Activated T-cell treated with anti-CD3 and anti-CD28 coated beads for 1 hour (primary cell): ENCODE measurements around the gene CRACR2B.

Experiments
- DNase-seq: peaks from one replicate; pipeline ENCODE4 v3.0.0-alpha.2; 2020; ENCODE audit warnings: low read depth

Gene CRACR2B

GRCh38 chr11:868802-869201, 41.1 kb downstream of the CRACR2B start:
- DNase-seq: no peak

GRCh38 chr11:869399-870126, 41.8 kb downstream of the CRACR2B start:
- DNase-seq: no peak

GRCh38 chr11:870127-870413, 42.4 kb downstream of the CRACR2B start:
- DNase-seq: no peak

- DNase-seq: no peak
Measured at GRCh38 chr11:870418-870817, 42.7 kb downstream of the CRACR2B start.

GRCh38 chr11:871472-871871, 43.8 kb downstream of the CRACR2B start:
- no peak for DNase-seq

DNA sequence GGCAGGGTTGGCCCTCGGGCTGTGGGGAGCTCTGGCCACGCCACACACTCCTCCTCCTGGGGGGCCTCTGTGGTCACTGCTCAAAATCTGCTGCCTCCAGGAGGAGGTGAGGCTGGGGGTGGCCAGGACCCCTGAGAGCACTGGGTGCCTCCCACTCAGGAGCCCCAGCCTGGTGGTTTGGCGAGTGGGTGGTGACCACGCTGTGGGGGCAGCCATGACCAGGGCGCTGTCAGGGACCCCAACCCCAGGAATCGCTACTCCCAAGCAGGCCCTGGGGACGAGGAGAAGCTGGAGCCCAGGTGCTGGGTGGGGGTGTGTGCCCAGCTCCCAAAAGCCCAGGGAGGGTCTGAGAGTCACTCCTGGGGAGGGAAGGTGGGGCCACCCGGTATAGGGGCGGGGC, 45.1 kb downstream of the CRACR2B start:
- no peak for DNase-seq

- DNase-seq: no peak
Measured at GRCh38 chr11:873706-874105, 46.0 kb downstream of the CRACR2B start.

DNA sequence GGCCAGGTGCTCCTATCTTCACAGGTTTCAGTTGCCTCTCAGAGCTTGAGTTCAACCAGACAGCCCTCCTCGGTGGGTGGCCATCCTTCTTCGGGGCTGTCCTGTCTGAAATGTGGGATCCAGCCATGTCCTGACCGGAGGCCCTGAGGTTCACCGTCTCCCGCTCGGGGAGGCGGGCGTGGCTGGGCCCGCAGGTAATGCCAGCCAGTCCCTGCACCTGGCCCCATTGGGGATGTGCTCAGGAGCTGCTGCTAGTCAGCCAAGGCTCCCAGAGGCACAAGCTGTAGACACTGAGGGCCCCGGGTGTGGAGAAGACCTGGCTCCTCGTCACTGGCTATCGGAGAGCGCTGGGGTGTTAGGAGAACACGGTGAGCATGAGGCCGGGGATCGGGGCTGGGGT, 47.5 kb downstream of the CRACR2B start:
- no peak for DNase-seq

- no peak for DNase-seq
Measured at GRCh38 chr11:875769-876301, 48.1 kb downstream of the CRACR2B start.

DNA sequence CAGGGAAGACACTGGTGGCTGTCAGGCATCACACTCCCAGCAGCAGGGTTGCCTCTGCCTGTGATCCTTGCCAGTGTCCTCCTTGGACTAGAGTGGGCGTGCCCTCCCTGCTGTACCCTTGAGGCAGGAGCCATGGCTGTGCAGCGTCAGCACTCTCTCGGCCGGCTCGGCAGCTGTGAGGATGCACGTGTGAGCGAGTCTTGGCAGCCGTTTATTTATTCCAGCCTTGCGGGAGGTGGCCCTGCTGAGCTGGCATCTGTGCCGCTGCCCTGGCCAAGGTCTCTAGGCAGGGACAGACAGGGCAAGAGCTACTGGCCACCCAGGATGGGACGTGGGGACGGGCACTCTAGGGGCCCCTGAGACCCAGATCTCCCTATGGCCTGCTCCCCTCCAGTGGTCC, 48.8 kb downstream of the CRACR2B start:
- DNase-seq: no peak

- DNase-seq: no peak
Measured at GRCh38 chr11:877565-877964, 49.8 kb downstream of the CRACR2B start.

DNA sequence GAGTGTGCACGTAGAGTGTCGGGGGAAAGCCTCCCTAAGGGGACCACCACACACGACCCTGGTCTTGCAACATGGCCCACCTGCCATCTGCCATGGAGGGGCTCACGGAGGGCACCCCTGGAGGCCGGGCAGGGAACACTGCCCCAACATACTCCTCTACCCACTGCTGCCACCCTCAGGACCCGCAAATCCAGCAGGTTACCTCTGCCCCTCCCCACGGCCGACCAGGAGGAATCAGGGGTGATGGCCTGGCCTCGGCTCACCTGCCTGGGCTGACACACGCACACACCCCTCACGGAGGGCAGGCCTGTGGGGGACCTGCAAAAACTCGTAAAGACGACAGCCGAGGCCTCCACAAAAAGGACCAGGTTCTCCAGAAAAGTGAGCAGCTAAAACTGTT, 52.7 kb downstream of the CRACR2B start:
- no peak for DNase-seq
